B cell (primary cell): Measurements from ENCODE around the gene ZNF319. TPM values are rescaled to one million over a fixed set of nuclear protein-coding genes. Genes with fewer than 3 reads are reported as not detected.

Source experiments
- ATAC-seq: fragments of 200-7000 bp; cut with Tn5 transposase; one replicate; pipeline ENCODE4 v1.10.0; 2021; ENCODE audit warnings: low read depth, mild to moderate bottlenecking, moderate number of reproducible peaks, moderate library complexity
- CTCF ChIA-PET: fragments of 350-600 bp; sonication (Branson Sonifier 250); formaldehyde crosslinking; loops from one replicate; lab custom pipeline; 2021; ENCODE audit warnings: antibody characterized with exemption, inconsistent platforms; lab: Charles Lee
- POLR2A ChIA-PET: fragments of 350-600 bp; sonication (Branson Sonifier 250); formaldehyde crosslinking; loops from one replicate; lab custom pipeline; 2021; ENCODE audit warnings: antibody characterized with exemption; lab: Charles Lee
- DNase-seq: peaks from one replicate; pipeline ENCODE4 v3.0.0; 2013
- H2AFZ ChIP-seq: 2 replicates; pipeline ENCODE4 v1.6.1; 2012; ENCODE audit warnings: mild to moderate bottlenecking, low read depth, low read length; ENCODE audit not compliant: insufficient read depth, poor library complexity, severe bottlenecking
- H3K27ac ChIP-seq, 2 donors: 1 replicate in 1 of 2; 2 replicates in 1 of 2; pipeline ENCODE4 v1.5.1; 2012 to 2013; ENCODE audit warnings: low read length in 2 of 2, mild to moderate bottlenecking in 2 of 2, moderate library complexity in 1 of 2
- H3K27me3 ChIP-seq, 4 experiments: fragments of 200-600 bp in 1 of 4; sonication (generic) in 1 of 4; replicated peaks in 1 of 4; 1 replicate in 2 of 4; 2 replicates in 2 of 4; pipeline versions ENCODE4 v1.6.1 to v1.7.0; 2013 to 2016; ENCODE audit warnings: low read length in 3 of 4, mild to moderate bottlenecking in 2 of 4, mixed read lengths in 1 of 4, moderate library complexity in 1 of 4; ENCODE audit not compliant: insufficient read depth in 4 of 4, control insufficient read depth in 3 of 4; ENCODE audit errors: control extremely low read depth in 1 of 4
- H3K36me3 ChIP-seq, 2 experiments: replicated peaks in 1 of 2; 1 replicate in 1 of 2; 2 replicates in 1 of 2; pipeline versions ENCODE4 v1.6.1 to v1.7.1; 2013; ENCODE audit warnings: low read length in 1 of 2; ENCODE audit not compliant: insufficient read depth in 2 of 2, control insufficient read depth in 1 of 2; ENCODE audit errors: control extremely low read depth in 1 of 2, extremely low read depth in 1 of 2
- H3K4me1 ChIP-seq, 2 donors: fragments of 200-600 bp in 1 of 2; sonication (generic) in 1 of 2; 1 replicate in 1 of 2; 2 replicates in 1 of 2; pipeline versions ENCODE4 v1.5.1 to v1.6.1; 2013 to 2017; ENCODE audit warnings: low read length in 2 of 2; ENCODE audit not compliant: control insufficient read depth in 2 of 2, insufficient read depth in 2 of 2
- H3K4me2 ChIP-seq: replicated peaks from 2 replicates; pipeline ENCODE3; 2012; ENCODE audit warnings: mild to moderate bottlenecking, low read depth, low read length; ENCODE audit not compliant: poor library complexity, severe bottlenecking
- H3K4me3 ChIP-seq, 5 experiments: fragments of 200-600 bp in 1 of 5; sonication (generic) in 1 of 5; 1 replicate in 3 of 5; 2 replicates in 2 of 5; pipeline versions ENCODE4 v1.5.1 to v1.7.0; 2011 to 2016; ENCODE audit warnings: low read length in 4 of 5, mild to moderate bottlenecking in 4 of 5, low read depth in 2 of 5, control low read depth in 1 of 5, moderate library complexity in 1 of 5; ENCODE audit not compliant: insufficient read depth in 1 of 5; ENCODE audit errors: control extremely low read depth in 1 of 5, extremely low read depth in 1 of 5
- H3K79me2 ChIP-seq: fragments of 200-600 bp; sonication (generic); one replicate; pipeline ENCODE4 v1.6.0; 2016; ENCODE audit warnings: low read length; ENCODE audit not compliant: control insufficient read depth, insufficient read depth
- H3K9ac ChIP-seq: fragments of 200-600 bp; sonication (generic); 2 replicates; pipeline ENCODE4 v1.6.1; 2017; ENCODE audit warnings: mild to moderate bottlenecking, low read length, moderate library complexity
- H3K9me3 ChIP-seq, 3 donors: one replicate each; pipeline versions ENCODE4 v1.6.1 to v1.7.1; 2013; ENCODE audit warnings: low read length in 2 of 3; ENCODE audit not compliant: control insufficient read depth in 2 of 3, insufficient read depth in 1 of 3; ENCODE audit errors: control extremely low read depth in 1 of 3
- H4K20me1 ChIP-seq: 2 replicates; pipeline ENCODE4 v1.6.0; 2012; ENCODE audit warnings: mild to moderate bottlenecking, low read length; ENCODE audit not compliant: insufficient read depth, control insufficient read depth, poor library complexity, severe bottlenecking
- H3K27ac Mint-ChIP-seq: one replicate; pipeline ENCODE4 v1.8.0; 2021; ENCODE audit warnings: mixed read lengths
- H3K27me3 Mint-ChIP-seq: one replicate; pipeline ENCODE4 v1.8.0; 2021; ENCODE audit warnings: mixed read lengths
- H3K4me1 Mint-ChIP-seq: one replicate; pipeline ENCODE4 v1.8.0; 2021; ENCODE audit warnings: mixed read lengths
- H3K4me3 Mint-ChIP-seq: one replicate; pipeline ENCODE4 v1.8.0; 2021; ENCODE audit warnings: mixed read lengths
- H3K9me3 Mint-ChIP-seq: one replicate; pipeline ENCODE4 v1.8.0; 2022; ENCODE audit warnings: mixed read lengths; ENCODE audit not compliant: insufficient read depth
- CTCF ChIP-seq: fragments of 200-600 bp; IDR thresholded peaks from one replicate; pipeline ENCODE4 v1.8.0; 2022; ENCODE audit warnings: antibody characterized with exemption, mild to moderate bottlenecking
- EZH2 ChIP-seq: IDR thresholded peaks from 2 replicates; pipeline ENCODE4 v1.6.1; 2012; ENCODE audit warnings: borderline replicate concordance, low read depth, mild to moderate bottlenecking, moderate library complexity, low read length; ENCODE audit not compliant: insufficient read depth, poor library complexity, severe bottlenecking
- WGBS: methylation state at CpG from one replicate; pipeline ENCODE4 v1.1.5; 2013; ENCODE audit warnings: missing lambda C conversion rate; ENCODE audit not compliant: insufficient coverage; 5-methylcytosine and 5-hydroxymethylcytosine counted together
- intact Hi-C: fragments of 100-400 bp; cut with micrococcal nuclease; formaldehyde crosslinking; loops from one replicate; pipeline ENCODE4 v1.10.0; 2022
- polyA plus RNA-seq: library from polyadenylated mRNA; depleted of rRNA; stranded (reverse); fragments of >200 nt; gene quantifications from 2 replicates; pipeline ENCODE4 v1.2.3, GENCODE V29; 2012
- total RNA-seq, 2 donors: library from RNA; stranded (reverse); fragments of 120-200 nt in 1 of 2; gene quantifications; 1 replicate in 1 of 2; 2 replicates in 1 of 2; pipeline versions ENCODE4 v1.2.3 to v1.2.4, GENCODE V29; 2013 to 2022

Gene ZNF319
- total and polyA plus RNA-seq, 2 donors (not counting 1 experiment from before 2014, with no cell fraction given): 12.4 to 15.1 TPM

GRCh38 chr16:57969451-57970123 is 30.9 kb downstream of the ZNF319 start:
- no peaks in the 10 kb centered on the region for H4K20me1 ChIP-seq
- H3K27me3 ChIP-seq: peaks cover 0 to 2% (median 0%) of the 10 kb centered on the region in 4 experiments
- intact Hi-C loops: no loop called here
- Mint-ChIP-seq H3K4me3 (no peak overlapping the region), H3K27me3 (peaks cover 24% of the 10 kb centered on the region), H3K27ac (no peak overlapping the region), H3K9me3 (no peaks in the 10 kb centered on the region), H3K4me1 (no peaks in the 10 kb centered on the region)
- no peak for DNase-seq
- peaks cover 0 to 7% (median 0%) of the 10 kb centered on the region in 3 donors for H3K9me3 ChIP-seq
- no peak overlapping the region for H3K27ac ChIP-seq
- 93% methylated on average over 7 of the region's 10 CpGs for WGBS
- POLR2A ChIA-PET: no interaction called here
- H3K9ac ChIP-seq: no peak overlapping the region
- no peaks in the 10 kb centered on the region for H3K4me1 ChIP-seq
- H3K79me2 ChIP-seq: no peaks in the 10 kb centered on the region
- no peak overlapping the region for H2AFZ ChIP-seq
- no peak overlapping the region for H3K4me2 ChIP-seq
- TF ChIP-seq EZH2: no peak
- TF ChIP-seq CTCF: no peak
- CTCF ChIA-PET: no interaction called here
- ATAC-seq: no peak
- H3K4me3 ChIP-seq: no peak overlapping the region
- no peaks in the 10 kb centered on the region for H3K36me3 ChIP-seq

GRCh38 chr16:57967916-57968315 is 32.6 kb downstream of the ZNF319 start:
- H3K4me3 Mint-ChIP-seq: no peak overlapping the region
- intact Hi-C loops: no loop called here
- Histone ChIP-seq H3K27ac (no peak overlapping the region), H3K4me2 (no peak overlapping the region), H3K4me1 (no peaks in the 10 kb centered on the region), H3K9me3 (peaks cover 0 to 14% (median 0%) of the 10 kb centered on the region in 3 donors), H3K4me3 (no peak overlapping the region), H3K9ac (no peak overlapping the region), H3K79me2 (no peaks in the 10 kb centered on the region), H4K20me1 (no peaks in the 10 kb centered on the region), H3K27me3 (peaks cover 0 to 2% (median 0%) of the 10 kb centered on the region in 4 experiments), H3K36me3 (no peaks in the 10 kb centered on the region), H2AFZ (no peak overlapping the region)
- TF ChIP-seq CTCF (no peak), EZH2 (no peak)
- DNase-seq (no peak), ATAC-seq (no peak)
- no peaks in the 10 kb centered on the region for H3K9me3 Mint-ChIP-seq
- H3K27ac Mint-ChIP-seq: no peak overlapping the region
- H3K27me3 Mint-ChIP-seq: peaks cover 18% of the 10 kb centered on the region
- H3K4me1 Mint-ChIP-seq: no peaks in the 10 kb centered on the region
- ChIA-PET CTCF (interaction anchor here (1.1 kb wide), 1 partner anchor 56 kb away, joined by 3 read pairs; no protein-coding TSS in a partner anchor), POLR2A (no interaction called here)
